ENCODE measurements around the gene USP48. TPM values are rescaled to one million over a fixed set of nuclear protein-coding genes. Genes with fewer than 3 reads are reported as not detected.

Gene USP48
- 10 to 100 TPM; 47.1 to 51.3 TPM for total RNA-seq

GRCh38 chr1:21782868-21783678 lies at the start of gene USP48:
USP48 (minus strand) TSS chr1:21783149; CDS start chr1:21782957, 192 bp downstream.
- Histone ChIP-seq H3K4me1 (no peaks in the 10 kb centered on the region), H3K9ac (ENCODE audit: low read depth in 2 of 2, low read length in 2 of 2) (peak within 1 kb of the TSS; percentile 92 to 99), H3K4me3 (peak within 1 kb of the TSS; percentile 95), H3K36me3 (no peaks in the 10 kb centered on the region), H3K9me3 (no peaks in the 10 kb centered on the region), H3K27me3 (no peaks in the 10 kb centered on the region), H3K27ac (peak within 1 kb of the TSS; percentile 100)
- intact Hi-C loops (cut with DNase I): no loop called here
- peak; percentile 98 for DNase-seq
- no peak for TF ChIP-seq CTCF (IDR thresholded peaks at IDR 0.05)

GRCh38 chr1:21831454-21831970 lies 48.6 kb upstream of the USP48 start:
- no peak for DNase-seq
- Histone ChIP-seq H3K4me3 (no peak overlapping the region), H3K27me3 (no peaks in the 10 kb centered on the region), H3K27ac (no peak overlapping the region), H3K36me3 (peaks cover 16% of the 10 kb centered on the region), H3K9ac (ENCODE audit: low read depth in 2 of 2, low read length in 2 of 2) (no peak overlapping the region), H3K4me1 (no peaks in the 10 kb centered on the region), H3K9me3 (no peaks in the 10 kb centered on the region)
- intact Hi-C loops (cut with DNase I): no loop called here
- TF ChIP-seq CTCF (IDR thresholded peaks at IDR 0.05): no peak

- no peak for DNase-seq
- Histone ChIP-seq H3K4me1 (no peaks in the 10 kb centered on the region), H3K27ac (no peak overlapping the region), H3K9ac (ENCODE audit: low read depth in 2 of 2, low read length in 2 of 2) (no peak overlapping the region), H3K4me3 (no peak overlapping the region), H3K27me3 (no peaks in the 10 kb centered on the region), H3K36me3 (peaks cover 16% of the 10 kb centered on the region), H3K9me3 (no peaks in the 10 kb centered on the region)
- no peak for TF ChIP-seq CTCF (IDR thresholded peaks at IDR 0.05)
- intact Hi-C loops (cut with DNase I): no loop called here
Observed at GRCh38 chr1:21830792-21831453, 48.0 kb upstream of the USP48 start.

- Histone ChIP-seq H3K27me3 (no peaks in the 10 kb centered on the region), H3K36me3 (peaks cover 8% of the 10 kb centered on the region), H3K4me1 (no peaks in the 10 kb centered on the region), H3K9me3 (no peaks in the 10 kb centered on the region), H3K4me3 (no peak overlapping the region), H3K9ac (ENCODE audit: low read depth in 2 of 2, low read length in 2 of 2) (no peak overlapping the region), H3K27ac (no peak overlapping the region)
- DNase-seq: no peak
- TF ChIP-seq CTCF (IDR thresholded peaks at IDR 0.05): no peak
- intact Hi-C loops (cut with DNase I): no loop called here
Observed at GRCh38 chr1:21829294-21829693, 46.3 kb upstream of the USP48 start.

- no peak for DNase-seq
- Histone ChIP-seq H3K4me1 (no peaks in the 10 kb centered on the region), H3K9me3 (no peaks in the 10 kb centered on the region), H3K36me3 (peaks cover 8% of the 10 kb centered on the region), H3K27me3 (no peaks in the 10 kb centered on the region), H3K27ac (no peak overlapping the region), H3K9ac (ENCODE audit: low read depth in 2 of 2, low read length in 2 of 2) (no peak overlapping the region), H3K4me3 (no peak overlapping the region)
- intact Hi-C loops (cut with DNase I): no loop called here
- TF ChIP-seq CTCF (IDR thresholded peaks at IDR 0.05): no peak
Observed at GRCh38 chr1:21828506-21829210, 45.7 kb upstream of the USP48 start.
